ENCODE results near the gene SLC12A8. TPM values are rescaled to one million over a fixed set of nuclear protein-coding genes. Genes with fewer than 3 reads are reported as not detected.

Gene SLC12A8
- total RNA-seq, 1 donor from 2014 or later, result 29.4 TPM

DNA sequence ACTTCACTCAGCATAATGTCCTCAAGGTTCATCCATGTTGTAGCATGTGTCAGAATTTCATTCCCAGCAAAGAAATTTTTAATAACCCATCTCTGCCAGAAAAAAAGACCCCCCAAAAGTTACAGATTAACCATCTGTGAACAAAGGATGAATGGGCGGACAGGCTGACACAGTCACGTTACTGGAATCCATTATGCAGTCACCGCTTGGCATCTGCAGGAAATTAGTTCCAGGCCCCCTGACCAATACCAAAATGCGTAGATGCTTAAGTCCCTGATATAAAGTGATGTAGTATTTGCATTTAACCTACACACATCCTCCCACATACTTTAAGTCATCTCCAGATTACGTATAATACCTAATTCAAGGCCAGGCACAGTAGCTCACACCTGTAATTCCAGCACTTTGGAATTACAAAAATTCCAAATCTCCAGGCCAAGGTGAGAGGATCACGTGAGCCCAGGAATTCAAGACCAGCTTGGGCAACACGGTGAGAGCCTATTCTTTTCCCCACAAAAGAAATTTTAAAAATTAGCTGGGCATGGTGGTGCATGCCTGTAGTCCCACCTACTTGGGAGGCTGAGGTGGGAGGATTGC lies 1.5 kb upstream of the SLC12A8 start:
- no peak for DNase-seq (ENCODE audit: low spot score)

DNA sequence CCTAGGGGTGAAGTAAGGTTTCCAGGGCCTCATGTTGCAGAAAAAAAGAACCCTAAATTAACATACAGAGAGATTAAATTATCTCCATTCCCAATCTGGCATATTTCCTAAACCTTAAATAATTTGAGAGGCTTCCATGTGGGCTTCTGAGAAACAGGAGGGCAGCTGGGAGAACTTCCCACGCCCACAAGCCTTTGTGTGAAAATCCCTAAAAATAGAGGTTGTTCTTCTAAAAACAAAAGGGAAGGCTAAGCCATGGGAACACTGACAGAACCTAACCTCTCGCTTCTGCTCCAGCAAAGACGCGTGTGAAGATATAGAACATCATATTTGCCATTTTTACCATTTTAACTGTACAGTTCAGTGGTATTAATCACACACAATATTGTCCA lies 812 bp upstream of the SLC12A8 start:
- DNase-seq (ENCODE audit: low spot score), result no peak

DNA sequence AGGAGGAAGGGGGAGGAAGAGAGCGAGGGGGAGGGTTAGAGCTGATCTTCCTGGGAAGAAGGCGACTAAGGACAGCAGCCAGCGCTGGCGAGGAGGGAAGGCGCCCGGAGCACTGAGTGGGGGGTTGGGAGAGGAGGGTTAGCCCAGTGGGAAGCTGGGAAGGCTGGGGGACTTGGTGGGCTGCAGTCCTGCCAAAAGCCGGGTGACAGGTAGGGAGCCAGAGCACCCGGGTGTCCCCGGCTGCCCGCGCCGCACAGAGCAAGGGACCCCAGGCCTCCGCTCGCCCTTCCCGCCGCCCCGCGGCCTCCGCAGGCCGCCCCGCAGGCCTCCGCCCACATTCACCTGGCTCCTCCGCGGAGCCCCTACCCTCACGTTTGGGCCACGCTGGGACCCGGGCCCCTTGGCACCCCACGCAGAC lies 448 bp downstream of the SLC12A8 start:
- DNase-seq (ENCODE audit: low spot score), result no peak

DNA sequence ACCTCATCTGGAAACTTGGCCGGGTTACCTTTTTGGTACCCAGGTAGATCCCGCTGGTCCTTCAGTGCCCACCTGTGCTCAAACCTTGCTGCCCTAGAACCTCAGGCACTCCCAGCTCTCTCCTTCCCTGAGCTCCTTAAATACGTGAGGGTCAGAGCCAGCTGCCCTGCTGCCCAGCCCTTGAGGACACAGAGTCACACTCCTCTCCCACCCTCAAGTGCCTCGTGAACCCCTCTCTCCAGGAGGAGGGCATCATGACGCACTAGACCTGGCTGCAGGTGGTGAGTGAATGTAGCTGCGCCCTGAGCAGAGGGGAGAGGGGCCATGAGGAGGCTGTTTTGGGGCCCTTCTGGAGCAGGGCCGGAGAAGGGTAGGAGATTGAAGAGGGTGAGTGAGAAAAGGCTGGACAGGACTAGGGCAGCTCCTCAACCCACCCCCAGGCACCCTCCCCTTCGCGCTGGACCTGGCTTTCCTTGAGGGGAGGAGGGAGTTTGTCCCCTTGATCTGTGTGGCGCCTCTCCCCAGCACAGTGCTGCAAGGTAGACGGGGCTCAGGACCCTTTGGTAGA lies 941 bp downstream of the SLC12A8 start:
- DNase-seq (ENCODE audit: low spot score), result no peak

DNA sequence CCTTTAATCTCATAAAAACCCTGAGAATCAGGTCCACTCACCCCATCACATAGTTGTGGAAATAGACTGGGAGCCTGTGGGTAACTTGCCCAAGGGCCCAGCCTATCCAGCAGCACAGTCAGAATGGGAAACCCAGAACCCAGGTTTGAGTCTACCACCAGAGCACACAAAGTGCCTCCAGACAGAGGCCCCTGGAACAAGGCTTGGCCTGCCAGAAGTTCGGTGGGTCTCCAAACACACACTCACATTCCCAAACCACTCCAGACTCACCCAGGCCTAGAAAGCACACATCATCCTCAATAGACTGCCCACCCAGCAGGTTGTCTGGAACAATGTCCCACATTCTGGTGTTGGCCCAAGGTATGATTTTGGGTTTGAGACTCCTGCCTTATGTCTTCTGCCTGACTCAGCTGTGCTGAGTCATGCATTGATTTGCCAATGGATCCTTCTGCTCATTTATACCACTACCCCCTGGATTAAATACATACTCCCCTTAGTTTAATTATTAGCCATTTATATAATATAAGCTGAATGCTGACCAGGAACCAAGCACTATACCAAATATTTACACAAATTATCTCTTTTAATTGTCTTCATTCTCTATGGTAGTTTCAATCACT lies 4.5 kb downstream of the SLC12A8 start:
- DNase-seq (ENCODE audit: low spot score), result no peak

DNA sequence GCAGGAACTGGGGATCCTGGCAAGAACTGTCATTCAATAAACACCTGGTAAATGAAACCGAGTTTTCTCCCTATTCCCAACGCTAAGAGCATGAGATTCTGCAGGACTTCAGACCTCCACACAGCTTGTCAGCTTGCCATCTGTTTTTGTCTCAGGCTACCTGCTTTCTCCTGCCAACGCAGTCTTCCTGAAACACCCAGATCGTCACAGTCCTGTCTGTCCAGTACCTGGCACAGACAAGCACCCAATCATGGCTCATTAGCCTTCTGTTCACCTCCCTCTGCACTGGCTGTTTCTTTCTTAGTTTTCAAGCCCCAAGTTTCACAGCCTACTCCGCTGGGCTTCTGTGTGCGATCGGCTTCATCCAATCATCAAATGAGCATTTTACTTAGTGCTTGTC lies 5.0 kb downstream of the SLC12A8 start:
- no peak for DNase-seq (ENCODE audit: low spot score)

DNA sequence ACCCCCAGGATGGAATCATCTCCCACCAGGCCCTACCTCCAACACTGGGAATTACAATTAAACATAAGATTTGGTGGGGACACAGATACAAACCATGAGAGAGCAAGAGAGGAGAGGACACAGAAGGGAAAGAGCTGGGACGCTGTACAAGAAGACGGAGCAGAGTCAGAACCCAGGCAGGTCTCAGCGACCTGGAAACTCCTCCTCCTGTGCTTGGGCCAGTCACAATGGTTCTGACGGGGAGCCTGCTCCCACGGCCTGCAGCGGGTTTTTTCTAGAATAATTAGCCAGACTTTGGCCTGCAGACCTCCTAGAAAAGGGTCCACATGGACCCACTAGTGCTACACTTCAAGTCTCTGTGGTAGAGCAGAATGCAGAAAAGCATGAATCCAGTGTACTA lies 5.6 kb downstream of the SLC12A8 start:
- no peak for DNase-seq (ENCODE audit: low spot score)

DNA sequence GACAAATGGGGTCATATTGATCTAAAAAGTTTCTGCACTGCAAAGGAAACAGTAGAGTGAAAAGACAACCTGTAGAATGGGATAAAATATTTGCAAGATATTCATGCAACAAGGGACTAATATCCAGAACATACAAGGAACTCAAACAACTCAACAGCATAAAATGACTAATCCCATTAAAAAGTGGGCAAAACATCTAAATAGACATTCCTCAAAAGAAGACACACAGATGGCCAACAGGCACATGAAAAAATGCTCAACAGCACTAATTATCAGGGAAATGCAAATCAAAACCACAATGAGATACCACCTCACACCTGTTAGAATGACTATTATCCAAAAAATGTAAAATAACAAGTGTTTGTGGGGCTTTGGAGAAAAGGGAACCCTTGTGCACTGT lies 8.8 kb downstream of the SLC12A8 start:
- DNase-seq (ENCODE audit: low spot score), result no peak

DNA sequence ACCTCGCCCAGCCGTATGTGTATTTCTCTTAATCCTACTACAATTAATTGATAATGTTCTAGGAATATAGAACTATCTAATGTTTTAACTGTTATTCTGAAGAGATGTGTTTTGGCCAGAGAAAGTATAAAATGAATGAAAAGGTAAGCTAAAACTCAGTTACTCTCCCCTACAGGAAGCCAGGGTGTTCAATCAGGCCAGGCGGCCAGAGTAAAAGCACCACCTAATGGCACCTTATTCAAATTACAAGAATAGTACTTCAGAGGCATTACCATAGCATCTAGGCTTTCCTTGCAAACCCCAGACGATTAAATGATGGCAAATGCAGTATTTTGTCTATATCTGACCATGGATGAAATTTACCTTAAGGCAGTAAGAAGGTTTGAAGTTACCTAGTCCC lies 10.4 kb downstream of the SLC12A8 start:
- DNase-seq (ENCODE audit: low spot score), result no peak

DNA sequence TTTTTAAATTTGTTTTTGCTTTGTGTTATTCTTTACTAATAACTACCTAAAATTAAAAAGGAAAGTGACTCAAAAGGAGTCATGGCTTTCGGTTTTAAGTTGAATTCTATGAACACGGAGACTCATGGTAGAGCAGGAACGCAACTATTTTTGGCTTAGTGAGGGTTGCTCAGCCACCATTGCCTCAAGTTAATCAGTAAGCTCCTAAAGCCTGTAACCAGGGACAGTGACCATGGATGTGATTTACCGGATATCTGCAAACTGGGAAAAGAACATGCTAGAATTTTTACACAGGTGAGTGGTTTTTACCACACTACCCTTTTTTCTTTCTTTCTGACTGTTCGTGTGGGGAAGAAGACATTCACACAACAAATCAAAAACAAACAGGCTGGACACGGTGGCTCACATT lies 11.8 kb downstream of the SLC12A8 start:
- DNase-seq (ENCODE audit: low spot score), result no peak

DNA sequence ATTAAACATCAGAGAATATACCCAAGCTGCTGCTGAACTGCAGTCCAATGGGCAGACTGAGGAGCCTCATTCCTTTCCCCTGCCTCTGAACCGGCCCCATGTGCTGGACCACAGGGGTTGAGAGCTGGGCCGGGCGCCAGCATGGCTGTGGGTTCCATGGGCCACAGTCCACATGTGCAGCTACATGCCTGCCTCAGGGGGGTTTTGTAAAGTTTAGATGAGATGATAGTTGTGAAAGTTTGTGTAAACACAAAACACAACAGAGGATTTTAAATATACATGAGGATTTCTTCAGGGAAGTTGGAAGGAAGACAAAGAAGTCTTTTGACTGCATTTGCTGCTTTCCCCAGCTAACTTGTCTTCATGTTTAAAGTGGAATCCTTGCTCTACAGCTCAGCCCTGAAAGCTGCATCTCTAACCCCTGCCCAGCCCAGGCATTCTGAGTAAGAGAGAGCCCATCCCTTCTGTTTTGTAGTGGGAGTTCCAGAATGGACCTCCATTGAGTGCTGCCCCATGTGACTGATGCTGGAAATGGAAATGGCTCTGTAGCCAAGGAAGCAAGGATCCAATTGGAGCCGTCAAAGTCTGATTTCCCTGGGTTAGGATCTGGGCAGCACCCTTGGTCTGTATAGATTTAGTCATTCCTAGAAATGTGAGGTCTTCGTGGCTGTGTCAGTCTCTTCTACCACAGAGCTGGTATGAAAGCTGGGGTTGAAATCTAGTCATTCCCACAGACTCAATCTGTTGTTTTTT lies 17.5 kb downstream of the SLC12A8 start:
- DNase-seq (ENCODE audit: low spot score), result peak; percentile 17

DNA sequence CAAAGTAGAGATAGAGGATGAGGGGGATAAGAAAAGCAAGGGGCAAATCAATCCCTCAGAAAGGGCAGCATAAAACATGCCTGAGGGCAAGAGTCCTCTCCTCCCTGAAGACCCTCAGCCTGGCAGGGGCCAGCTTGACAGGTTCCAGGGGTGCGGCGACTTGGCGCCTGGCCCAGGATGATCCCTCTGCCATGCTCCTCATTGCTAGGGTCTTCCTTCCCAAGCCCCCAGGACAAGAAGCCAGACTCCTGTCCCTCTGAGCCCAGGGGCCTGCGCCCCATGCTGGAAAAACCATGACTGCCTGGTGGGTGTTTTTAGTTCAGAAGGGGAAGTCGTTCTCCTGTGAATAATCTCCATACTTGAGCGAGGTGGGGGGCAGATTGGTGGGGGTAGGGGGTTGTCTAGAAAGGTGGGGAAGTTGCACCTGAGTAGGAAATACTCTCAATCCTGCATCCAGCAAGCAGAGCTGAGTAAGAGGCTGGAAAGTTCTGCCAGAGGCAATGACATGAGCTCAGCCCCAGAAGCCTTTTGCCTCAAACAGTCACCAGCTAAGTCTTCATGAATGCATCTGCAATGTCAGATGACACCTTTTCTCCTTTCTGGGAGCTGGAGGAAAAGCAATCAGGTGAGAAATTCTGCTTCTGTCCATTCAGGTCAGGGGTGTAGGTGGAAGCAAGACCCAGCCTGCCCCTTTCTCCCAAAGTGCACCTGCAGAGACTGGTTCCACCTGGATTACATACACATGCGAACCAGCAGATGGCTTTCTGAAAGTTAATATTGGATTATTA lies 18.3 kb downstream of the SLC12A8 start:
- DNase-seq (ENCODE audit: low spot score), result no peak

DNA sequence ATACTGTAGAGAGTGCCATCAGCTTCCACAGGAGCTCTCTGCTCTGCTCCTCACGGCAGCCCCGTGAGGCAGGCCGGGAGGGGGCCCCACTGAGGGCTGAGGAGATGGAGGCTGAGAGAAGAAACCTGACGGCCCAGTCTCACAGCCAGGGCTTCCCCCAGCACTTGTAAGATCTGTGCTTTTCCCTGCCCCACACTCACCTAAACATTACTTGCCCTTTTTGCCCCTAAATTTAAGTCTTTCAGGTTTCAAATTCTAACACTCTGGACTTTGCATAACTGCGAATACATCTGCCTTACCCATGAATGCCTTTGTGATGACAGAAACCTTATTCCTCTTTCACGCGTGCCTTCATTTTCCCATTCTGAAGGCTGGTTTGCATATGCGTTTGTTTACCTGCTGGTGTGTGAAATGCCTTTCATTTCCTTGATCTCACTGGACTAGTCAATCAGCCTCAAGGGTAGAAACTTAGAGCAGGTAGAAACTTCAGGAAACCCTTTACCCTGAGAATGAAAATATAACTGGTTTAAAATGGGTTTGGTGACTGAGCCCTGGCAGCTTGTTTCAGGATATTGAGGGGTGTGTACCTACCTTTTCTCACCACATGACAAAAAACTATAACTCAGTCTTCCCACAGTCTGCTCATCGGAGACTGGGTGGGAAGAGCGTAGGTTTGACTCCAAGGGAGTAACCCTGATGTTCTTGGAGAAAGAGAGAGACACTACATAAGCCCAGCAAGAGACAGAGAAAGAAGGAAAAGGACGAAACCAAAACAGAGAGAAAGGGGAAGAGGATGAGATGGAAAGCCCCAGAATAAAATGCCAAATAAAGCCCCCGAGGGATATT lies 20.1 kb downstream of the SLC12A8 start:
- no peak for DNase-seq (ENCODE audit: low spot score)

DNA sequence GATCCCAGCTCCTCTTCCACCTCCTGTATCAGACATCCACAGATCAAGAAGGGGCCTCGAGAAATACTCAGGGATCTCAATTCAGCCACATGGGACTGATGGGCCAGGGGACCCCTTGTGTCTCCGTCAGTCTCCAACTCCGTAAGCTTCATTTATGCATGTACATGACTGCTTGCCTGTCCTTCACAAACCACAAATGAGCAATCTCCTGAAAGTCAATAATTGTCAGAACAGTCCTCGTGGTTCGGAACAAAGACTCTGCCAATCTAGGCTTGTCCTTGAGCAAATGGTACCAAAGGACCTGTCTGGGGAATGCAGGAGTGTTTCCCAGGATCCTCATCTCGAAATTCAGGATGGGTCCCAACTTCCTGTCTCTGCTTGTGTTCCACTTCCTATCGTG lies 20.8 kb downstream of the SLC12A8 start:
- no peak for DNase-seq (ENCODE audit: low spot score)

DNA sequence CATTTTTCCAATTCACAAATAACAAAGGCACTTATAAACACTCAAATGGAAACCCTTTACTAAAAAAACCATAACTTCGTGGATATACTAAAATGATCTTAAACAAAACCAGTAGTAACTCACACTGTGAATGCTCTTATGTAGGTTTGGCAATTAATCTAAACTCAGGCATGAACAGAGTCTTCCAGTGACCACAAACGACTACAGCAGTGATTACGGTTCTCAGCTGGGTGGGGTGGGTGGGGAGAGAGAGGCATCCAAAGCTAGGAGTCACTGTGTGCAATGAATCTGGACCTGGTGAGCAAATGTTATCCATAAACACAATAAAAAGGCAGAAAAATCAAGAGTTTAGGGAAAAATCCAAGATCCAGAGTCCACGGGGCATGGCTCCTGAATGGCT lies 21.3 kb downstream of the SLC12A8 start:
- DNase-seq (ENCODE audit: low spot score), result no peak

DNA sequence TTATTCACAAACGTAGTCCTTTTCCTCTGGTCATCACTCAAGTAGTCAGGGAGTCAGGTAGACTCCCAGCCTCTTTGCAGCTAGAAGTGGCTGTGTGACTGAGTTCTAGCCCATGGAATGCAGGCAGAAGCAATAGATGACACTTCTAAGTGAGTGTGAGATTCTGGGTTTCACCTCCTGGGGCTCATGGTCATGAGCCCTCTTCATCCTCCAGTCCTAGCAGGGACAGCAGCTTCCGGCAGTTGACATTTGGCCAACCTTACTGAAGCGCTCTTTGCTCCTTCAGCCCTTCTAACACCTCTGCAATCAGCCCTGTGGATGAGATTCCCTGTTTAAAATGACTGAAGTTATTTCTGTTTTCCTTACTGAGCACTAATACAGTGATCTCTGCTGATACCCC lies 21.8 kb downstream of the SLC12A8 start:
- no peak for DNase-seq (ENCODE audit: low spot score)

DNA sequence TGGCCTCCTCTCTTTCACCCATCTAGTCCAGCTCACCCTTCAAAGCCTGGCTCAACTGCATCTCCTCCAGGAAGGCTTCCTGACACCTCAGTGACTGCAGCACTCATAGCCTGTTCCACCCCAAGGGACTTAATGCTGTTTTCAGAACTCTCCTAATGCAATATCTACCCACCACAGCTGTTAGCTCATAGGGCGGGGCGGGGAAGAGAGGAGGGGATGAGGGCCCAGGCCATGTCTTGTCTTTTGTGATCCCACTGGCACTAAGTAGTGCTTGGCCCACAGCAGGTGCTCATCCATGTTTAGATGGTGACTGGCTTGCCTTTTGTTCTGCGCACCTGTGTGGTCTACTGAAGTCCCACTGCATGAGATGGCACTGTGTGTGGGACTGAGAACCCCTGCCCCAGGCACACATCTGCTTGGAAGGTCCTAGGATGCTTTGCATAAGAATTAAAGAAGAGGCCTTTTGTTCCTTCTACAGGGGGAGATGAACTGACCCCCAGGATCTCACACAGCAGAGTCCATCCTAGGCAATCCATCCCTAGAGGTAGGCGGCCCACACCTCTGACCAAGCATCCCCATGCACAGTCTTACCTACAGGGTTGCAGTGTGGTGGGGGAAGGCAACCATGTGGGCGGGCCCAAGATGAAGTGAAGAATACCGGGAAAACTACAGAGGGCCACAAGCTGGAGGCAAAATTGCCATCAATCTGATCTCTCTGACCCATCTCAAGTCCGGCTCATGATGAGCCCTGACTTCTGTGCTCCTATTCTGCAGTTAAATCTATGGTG lies 23.0 kb downstream of the SLC12A8 start:
- DNase-seq (ENCODE audit: low spot score), result no peak

DNA sequence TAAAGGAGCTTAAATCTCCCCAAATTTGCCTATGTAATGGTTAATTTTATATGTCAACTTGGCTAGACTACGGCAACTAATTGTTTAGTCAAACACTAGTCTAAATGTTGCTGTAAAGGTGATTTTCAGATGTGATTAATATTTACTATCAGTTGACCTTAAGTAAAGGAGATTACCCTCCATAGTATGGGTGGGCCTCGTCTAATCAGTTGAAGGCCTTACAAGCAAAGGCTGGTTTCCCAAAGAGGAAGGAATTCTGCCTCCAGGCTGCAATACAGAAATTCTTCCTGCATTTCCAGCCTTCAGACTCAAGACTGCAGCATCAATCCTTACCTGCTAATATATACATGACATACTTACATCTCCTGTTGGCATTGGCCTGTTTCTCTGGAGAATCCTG lies 23.6 kb downstream of the SLC12A8 start:
- no peak for DNase-seq (ENCODE audit: low spot score)

DNA sequence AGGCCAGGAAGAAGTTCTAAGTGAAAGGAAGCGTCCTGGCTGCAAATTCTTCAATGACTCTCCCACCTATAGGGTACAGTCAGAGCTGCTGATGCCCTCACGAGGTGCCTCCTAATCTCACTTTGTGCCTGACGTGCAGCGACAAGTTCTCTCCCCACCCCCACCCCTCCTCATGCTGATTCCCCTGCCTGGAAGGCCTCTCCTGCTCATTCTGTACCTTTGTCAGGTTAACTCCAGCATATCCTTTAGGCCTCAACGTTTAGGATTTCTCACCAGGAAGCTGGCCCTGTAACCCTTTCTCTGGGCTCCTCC lies 25.0 kb downstream of the SLC12A8 start:
- DNase-seq (ENCODE audit: low spot score), result peak; percentile 41

DNA sequence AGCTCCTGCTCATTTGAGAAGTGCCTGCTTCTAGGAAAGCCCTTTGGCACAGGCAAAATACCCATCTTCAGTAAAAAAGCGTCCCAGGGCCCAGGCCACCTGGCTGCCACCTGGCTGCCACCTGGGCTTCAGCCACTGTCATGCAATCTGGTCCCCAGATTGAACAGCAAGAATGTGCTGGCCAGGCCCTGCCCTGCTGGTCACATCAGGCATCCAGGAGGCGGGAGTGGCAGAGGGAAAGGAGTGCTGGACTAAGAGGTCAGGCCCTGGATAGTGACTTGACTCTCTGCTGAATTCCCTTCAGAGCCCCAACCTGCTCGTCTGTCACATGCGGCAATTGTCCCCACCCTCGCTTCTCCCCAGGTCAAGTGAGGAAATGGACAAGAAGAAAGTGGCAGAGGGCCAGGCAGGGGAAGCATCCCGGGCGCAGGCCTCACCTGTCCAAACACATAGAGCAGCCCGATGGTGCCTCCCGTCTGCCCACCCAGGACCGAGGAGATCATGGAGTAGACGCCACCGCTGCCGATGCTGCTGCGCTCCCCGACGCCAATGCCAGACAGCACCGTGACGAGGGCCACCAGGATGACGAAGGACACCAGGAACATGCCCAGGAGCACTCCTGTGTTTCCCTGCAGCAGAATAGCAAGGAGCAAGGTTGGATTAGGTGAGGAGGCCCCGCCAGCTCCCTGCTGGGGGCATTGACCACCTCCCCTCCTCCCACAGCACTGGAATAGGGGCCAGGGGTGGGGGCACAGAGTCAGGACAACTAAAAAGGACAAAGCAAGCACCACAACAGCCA lies 25.5 kb downstream of the SLC12A8 start:
- DNase-seq (ENCODE audit: low spot score), result no peak
